ENCODE measurements around the gene CRB2.

CRB2 gene

DNA sequence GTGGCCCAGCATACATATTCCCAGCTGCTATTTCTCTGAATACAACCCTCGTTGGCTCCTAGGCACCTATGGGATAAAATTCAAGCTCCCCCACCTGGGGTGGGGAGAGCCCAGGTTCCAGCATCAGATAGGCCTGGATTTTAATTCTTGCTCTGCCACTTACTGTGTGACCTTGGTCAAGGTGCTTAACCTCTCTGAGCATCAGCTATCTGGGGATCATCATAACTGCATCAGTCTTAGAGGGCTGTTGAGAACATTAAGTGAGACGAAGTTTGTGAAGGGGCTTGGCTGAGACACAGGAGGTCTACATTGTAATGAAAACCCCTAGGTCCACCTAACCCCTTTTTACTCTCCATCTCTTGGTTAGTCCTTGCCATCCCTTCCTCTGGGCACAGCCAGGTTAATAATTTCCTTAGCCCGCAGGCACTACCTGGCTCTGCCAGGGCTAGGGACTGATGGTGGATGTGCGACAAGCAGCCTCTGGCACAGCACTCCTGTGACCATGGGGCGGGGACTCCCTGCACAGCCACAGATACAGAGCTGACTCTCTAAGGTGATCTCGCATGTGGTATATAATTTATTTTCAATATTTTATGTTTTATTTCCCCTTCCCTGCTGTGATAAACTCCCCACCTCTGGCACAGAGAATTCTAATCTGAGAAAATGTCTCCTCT lies 68.7 kb downstream of the CRB2 start:
- DNase-seq: no peak

DNA sequence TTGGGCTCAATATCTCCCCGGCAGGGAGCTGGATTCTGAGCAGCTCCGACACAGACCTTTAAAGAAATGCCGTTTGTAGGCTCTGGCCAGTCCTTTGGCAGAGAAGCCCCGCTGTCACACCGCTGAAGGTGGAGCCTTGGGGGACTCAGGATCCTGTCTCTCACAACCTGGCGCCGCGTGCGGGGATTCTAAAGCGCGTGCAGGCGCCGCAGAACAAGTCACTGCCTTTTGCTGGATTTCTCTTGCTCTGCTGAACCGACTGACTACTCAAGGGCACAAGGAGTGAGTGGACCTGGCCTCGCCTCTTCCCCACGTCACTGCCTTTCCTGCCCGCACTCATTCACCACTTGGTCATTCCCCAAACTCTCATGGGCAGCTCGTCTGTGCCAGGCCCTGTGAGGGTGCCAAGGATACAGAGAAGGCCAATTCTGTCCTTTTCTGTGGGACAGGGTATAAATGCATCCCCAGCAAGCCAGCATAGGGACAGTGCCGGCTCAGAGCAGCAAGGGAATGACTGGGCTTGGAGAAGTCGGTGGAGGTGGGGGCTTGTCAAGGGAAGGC lies 69.3 kb downstream of the CRB2 start:
- DNase-seq: no peak

DNA sequence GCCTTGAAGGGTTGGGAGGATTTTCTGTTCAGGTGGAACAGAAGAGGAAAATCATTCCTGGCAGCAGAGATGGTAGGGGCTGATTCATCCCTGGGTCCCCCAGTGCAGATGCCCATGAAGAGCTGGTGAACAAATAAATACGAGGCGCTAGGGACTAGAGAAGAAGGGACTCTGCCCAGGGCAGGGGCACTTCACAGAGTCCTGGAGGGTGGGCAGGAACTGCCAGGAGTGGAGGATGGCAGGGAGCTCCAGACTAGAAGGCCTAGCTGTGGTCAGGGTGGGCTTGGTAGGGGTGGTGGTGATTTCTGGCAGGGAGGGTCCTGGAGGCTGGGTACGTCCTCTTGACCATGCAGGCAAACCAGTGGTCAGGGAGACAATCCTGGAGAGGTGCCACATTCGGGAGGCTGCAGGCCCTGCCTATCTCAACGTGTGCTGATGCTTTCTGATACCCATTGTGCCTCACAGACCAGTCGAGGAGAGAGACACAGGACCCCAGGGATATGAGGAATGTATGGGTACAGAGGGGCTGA lies 69.9 kb downstream of the CRB2 start:
- no peak for DNase-seq

DNA sequence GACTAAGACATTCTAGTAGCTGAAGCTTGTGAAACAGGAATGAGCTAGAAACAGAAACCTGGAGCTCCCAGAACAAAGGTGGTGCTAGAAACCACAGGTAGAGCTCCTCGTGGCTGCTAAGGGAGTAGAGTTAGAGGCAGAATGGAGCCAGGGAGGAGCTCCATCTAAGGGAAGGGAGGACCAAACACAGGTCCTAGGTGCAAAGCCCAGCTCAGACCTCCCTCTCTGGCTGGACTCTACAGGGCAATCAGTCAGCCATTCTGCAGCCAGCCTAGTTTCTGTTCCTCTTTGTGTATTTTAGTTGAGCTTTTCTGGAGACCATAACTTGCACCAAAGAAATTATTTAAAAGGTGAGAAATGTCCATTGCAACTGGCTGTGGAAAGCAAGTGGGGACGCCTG lies 70.4 kb downstream of the CRB2 start:
- DNase-seq: no peak
